H9 (cell line): Measurements from ENCODE around the gene CYRIA. TPM values are rescaled to one million over a fixed set of nuclear protein-coding genes. Genes with fewer than 3 reads are reported as not detected.

Source experiments
- DNase-seq: peaks from one replicate; pipeline ENCODE4 v3.0.0-alpha.2; 2017
- H2AFZ ChIP-seq: one replicate; pipeline ENCODE4 v1.6.1; 2013; ENCODE audit warnings: mild to moderate bottlenecking, low read length, control low read depth, moderate library complexity
- H2AK5ac ChIP-seq: 2 replicates; pipeline ENCODE4 v1.6.1; 2013; ENCODE audit warnings: low read length, control low read depth, mixed read lengths; ENCODE audit not compliant: insufficient read length
- H2BK120ac ChIP-seq: one replicate; pipeline ENCODE4 v1.6.1; 2013; ENCODE audit warnings: low read depth, mild to moderate bottlenecking, low read length, control low read depth, inconsistent platforms; ENCODE audit not compliant: poor library complexity, severe bottlenecking
- H2BK12ac ChIP-seq: 2 replicates; pipeline ENCODE4 v1.6.1; 2013; ENCODE audit warnings: low read length, control low read depth, mixed read lengths, low read depth; ENCODE audit not compliant: insufficient read length
- H2BK15ac ChIP-seq: 2 replicates; pipeline ENCODE4 v1.6.1; 2013; ENCODE audit warnings: low read depth, low read length, control low read depth
- H2BK20ac ChIP-seq: one replicate; pipeline ENCODE4 v1.6.1; 2013; ENCODE audit warnings: low read depth, mild to moderate bottlenecking, low read length, control low read depth, inconsistent platforms; ENCODE audit not compliant: poor library complexity, severe bottlenecking
- H2BK5ac ChIP-seq: 2 replicates; pipeline ENCODE4 v1.6.1; 2013; ENCODE audit warnings: low read length, control low read depth, mixed read lengths; ENCODE audit not compliant: insufficient read length
- H3K14ac ChIP-seq: 2 replicates; pipeline ENCODE4 v1.6.1; 2013; ENCODE audit warnings: low read length, control low read depth; ENCODE audit not compliant: insufficient read depth
- H3K18ac ChIP-seq: 2 replicates; pipeline ENCODE4 v1.6.1; 2013; ENCODE audit warnings: low read depth, mild to moderate bottlenecking, mixed read lengths, low read length, control low read depth; ENCODE audit not compliant: insufficient read length
- H3K23ac ChIP-seq: 2 replicates; pipeline ENCODE4 v1.6.1; 2013; ENCODE audit warnings: low read length, control low read depth, mixed read lengths, low read depth; ENCODE audit not compliant: insufficient read length
- H3K23me2 ChIP-seq: 2 replicates; pipeline ENCODE4 v1.6.1; 2013; ENCODE audit warnings: low read depth, mild to moderate bottlenecking, mixed read lengths, low read length, control low read depth; ENCODE audit not compliant: insufficient read length, poor library complexity, severe bottlenecking
- H3K27ac ChIP-seq: 2 replicates; pipeline ENCODE4 v1.5.1; 2013; ENCODE audit warnings: low read length, control low read depth, mixed read lengths, low read depth; ENCODE audit not compliant: insufficient read length
- H3K27me3 ChIP-seq: 2 replicates; pipeline ENCODE4 v1.6.1; 2013; ENCODE audit warnings: low read length, control low read depth, inconsistent platforms; ENCODE audit not compliant: insufficient read depth
- H3K4ac ChIP-seq: 2 replicates; pipeline ENCODE4 v1.6.1; 2013; ENCODE audit warnings: low read depth, mild to moderate bottlenecking, control low read depth, inconsistent platforms, low read length, moderate library complexity
- H3K4me1 ChIP-seq: 2 replicates; pipeline ENCODE4 v1.6.1; 2013; ENCODE audit warnings: low read length, control low read depth, inconsistent platforms; ENCODE audit not compliant: insufficient read depth
- H3K4me2 ChIP-seq: 2 replicates; pipeline ENCODE4 v1.6.1; 2013; ENCODE audit warnings: low read length, control low read depth, mixed read lengths; ENCODE audit not compliant: insufficient read length, insufficient read depth
- H3K56ac ChIP-seq: 2 replicates; pipeline ENCODE4 v1.6.1; 2013; ENCODE audit warnings: low read depth, mild to moderate bottlenecking, mixed read lengths, low read length, control low read depth; ENCODE audit not compliant: insufficient read length
- H3K79me1 ChIP-seq: 2 replicates; pipeline ENCODE4 v1.6.1; 2013; ENCODE audit warnings: low read depth, mild to moderate bottlenecking, moderate library complexity, low read length, control low read depth, inconsistent platforms; ENCODE audit not compliant: insufficient read depth, poor library complexity, severe bottlenecking
- H3K79me2 ChIP-seq: 2 replicates; pipeline ENCODE4 v1.6.1; 2013; ENCODE audit warnings: low read length, control low read depth, inconsistent platforms; ENCODE audit not compliant: insufficient read depth
- H3K9ac ChIP-seq: 2 replicates; pipeline ENCODE4 v1.6.1; 2013; ENCODE audit warnings: low read length, control low read depth, mixed read lengths; ENCODE audit not compliant: insufficient read length; ENCODE audit errors: extremely low read depth
- H3K9me3 ChIP-seq: one replicate; pipeline ENCODE4 v1.6.1; 2013; ENCODE audit warnings: low read depth, low read length, inconsistent platforms; ENCODE audit not compliant: control insufficient read depth
- H3T11ph ChIP-seq: one replicate; pipeline ENCODE4 v1.6.1; 2013; ENCODE audit warnings: mild to moderate bottlenecking, low read length, control low read depth, inconsistent platforms
- H4K20me1 ChIP-seq: one replicate; pipeline ENCODE4 v1.6.1; 2013; ENCODE audit not compliant: control insufficient read depth, insufficient read length, insufficient read depth
- H4K5ac ChIP-seq: 2 replicates; pipeline ENCODE4 v1.6.1; 2013; ENCODE audit warnings: low read depth, mild to moderate bottlenecking, mixed read lengths, low read length, control low read depth; ENCODE audit not compliant: insufficient read length
- H4K8ac ChIP-seq: replicated peaks from 2 replicates; pipeline ENCODE4 v1.6.1; 2013; ENCODE audit warnings: low read length, control low read depth, mixed read lengths, low read depth; ENCODE audit not compliant: insufficient read length
- H4K91ac ChIP-seq: 2 replicates; pipeline ENCODE4 v1.6.1; 2013; ENCODE audit warnings: low read depth, mild to moderate bottlenecking, moderate library complexity, mixed read lengths, low read length, control low read depth; ENCODE audit not compliant: insufficient read length
- H3K27ac Mint-ChIP-seq, 3 experiments: 2 replicates in 2 of 3; 3 replicates in 1 of 3; pipeline ENCODE4 v1.8.0; 2020 to 2021; ENCODE audit warnings: mixed read lengths in 3 of 3, mild to moderate bottlenecking in 1 of 3, moderate library complexity in 1 of 3
- H3K27me3 Mint-ChIP-seq: 2 replicates; pipeline ENCODE4 v1.8.0; 2021; ENCODE audit warnings: low read depth, mild to moderate bottlenecking, moderate library complexity, mixed read lengths
- H3K36me3 Mint-ChIP-seq, 3 experiments: 2 replicates in 2 of 3; 3 replicates in 1 of 3; pipeline ENCODE4 v1.8.0; 2020 to 2021; ENCODE audit warnings: low read depth in 3 of 3, mixed read lengths in 3 of 3; ENCODE audit not compliant: insufficient read depth in 1 of 3
- H3K4me1 Mint-ChIP-seq, 2 experiments: 2 replicates each; pipeline ENCODE4 v1.8.0; 2020; ENCODE audit warnings: mixed read lengths in 2 of 2
- H3K4me3 Mint-ChIP-seq, 2 experiments: 2 replicates in 1 of 2; 3 replicates in 1 of 2; pipeline ENCODE4 v1.8.0; 2020 to 2021; ENCODE audit warnings: mild to moderate bottlenecking in 2 of 2, mixed read lengths in 2 of 2, moderate library complexity in 1 of 2
- H3K9me3 Mint-ChIP-seq, 2 experiments: 2 replicates in 1 of 2; 3 replicates in 1 of 2; pipeline ENCODE4 v1.8.0; 2020; ENCODE audit warnings: mild to moderate bottlenecking in 2 of 2, mixed read lengths in 2 of 2, moderate library complexity in 1 of 2
- WGBS: extraction: QIAGEN DNeasy Blood & Tissue Kit; methylation state at CpG from one replicate; pipeline ENCODE4 v1.1.7; 2013; ENCODE audit warnings: missing lambda C conversion rate, low lambda C conversion rate, mixed read lengths; ENCODE audit not compliant: insufficient read length; ENCODE audit errors: extremely low coverage; 5-methylcytosine and 5-hydroxymethylcytosine counted together
- total RNA-seq: library from RNA; stranded (reverse); gene quantifications from 2 replicates; pipeline ENCODE4 v1.2.1, GENCODE V29; 2021
- TF ChIP-seq, protein P1 (sequence below): fragments of 200-600 bp; sonication (generic); conservative IDR thresholded peaks from 3 replicates; pipeline ENCODE4 v1.8.0; 2021; ENCODE audit warnings: antibody characterized with exemption, mild to moderate bottlenecking

The CYRIA gene
- total RNA-seq, 1 experiment from 2014 or later: 2.3 TPM

- Histone ChIP-seq H2BK5ac (no peak overlapping the region), H3K9ac (no peak overlapping the region), H4K91ac (no peak overlapping the region), H3K27ac (no peak overlapping the region), H3K4me2 (no peak overlapping the region), H2BK12ac (no peak overlapping the region), H3K4me1 (no peaks in the 10 kb centered on the region), H4K5ac (no peak overlapping the region), H3K9me3 (no peaks in the 10 kb centered on the region), H2BK15ac (no peak overlapping the region), H2AFZ (no peak overlapping the region), H2AK5ac (no peak overlapping the region), H3K14ac (no peak overlapping the region), H2BK120ac (no peak overlapping the region), H3K23ac (no peak overlapping the region), H3K79me1 (no peaks in the 10 kb centered on the region), H4K20me1 (no peaks in the 10 kb centered on the region), H3K23me2 (no peaks in the 10 kb centered on the region), H3K56ac (no peak overlapping the region), H2BK20ac (no peak overlapping the region), H4K8ac (no peak overlapping the region), H3K79me2 (no peaks in the 10 kb centered on the region), H3T11ph (no peak overlapping the region), H3K27me3 (no peaks in the 10 kb centered on the region), H3K4ac (no peak overlapping the region), H3K18ac (no peak overlapping the region)
- no peak overlapping the region for H3K4me3 Mint-ChIP-seq
- H3K4me1 Mint-ChIP-seq: no peaks in the 10 kb centered on the region
- TF ChIP-seq, protein P1, sequence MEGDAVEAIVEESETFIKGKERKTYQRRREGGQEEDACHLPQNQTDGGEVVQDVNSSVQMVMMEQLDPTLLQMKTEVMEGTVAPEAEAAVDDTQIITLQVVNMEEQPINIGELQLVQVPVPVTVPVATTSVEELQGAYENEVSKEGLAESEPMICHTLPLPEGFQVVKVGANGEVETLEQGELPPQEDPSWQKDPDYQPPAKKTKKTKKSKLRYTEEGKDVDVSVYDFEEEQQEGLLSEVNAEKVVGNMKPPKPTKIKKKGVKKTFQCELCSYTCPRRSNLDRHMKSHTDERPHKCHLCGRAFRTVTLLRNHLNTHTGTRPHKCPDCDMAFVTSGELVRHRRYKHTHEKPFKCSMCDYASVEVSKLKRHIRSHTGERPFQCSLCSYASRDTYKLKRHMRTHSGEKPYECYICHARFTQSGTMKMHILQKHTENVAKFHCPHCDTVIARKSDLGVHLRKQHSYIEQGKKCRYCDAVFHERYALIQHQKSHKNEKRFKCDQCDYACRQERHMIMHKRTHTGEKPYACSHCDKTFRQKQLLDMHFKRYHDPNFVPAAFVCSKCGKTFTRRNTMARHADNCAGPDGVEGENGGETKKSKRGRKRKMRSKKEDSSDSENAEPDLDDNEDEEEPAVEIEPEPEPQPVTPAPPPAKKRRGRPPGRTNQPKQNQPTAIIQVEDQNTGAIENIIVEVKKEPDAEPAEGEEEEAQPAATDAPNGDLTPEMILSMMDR: no peak
- H3K27me3 Mint-ChIP-seq: peaks cover 2% of the 10 kb centered on the region
- no peak overlapping the region for H3K27ac Mint-ChIP-seq
- no CpG with 5 or more reads among the region's 7 CpGs for WGBS
- H3K9me3 Mint-ChIP-seq: peaks cover 0 to 2% of the 10 kb centered on the region in 2 experiments; a peak in 2 of 5 replicates
- DNase-seq: no peak
- H3K36me3 Mint-ChIP-seq: no peaks in the 10 kb centered on the region
These were observed 25.6 kb upstream of the CYRIA start for GRCh38 chr2:16691261-16691660.
